Nephron (organoid): ENCODE data around the gene CAPNS2.
"Not testable (repeated sequence)": the region's sequence is repeated elsewhere in the genome, so short reads cannot be mapped to it uniquely, and the experiment has no call there.

Experiments
- H3K27ac Mint-ChIP-seq, 3 experiments: 2 replicates each; pipeline ENCODE4 v1.8.0; 2020; ENCODE audit warnings: mixed read lengths in 3 of 3, mild to moderate bottlenecking in 2 of 3, moderate library complexity in 1 of 3
- H3K27me3 Mint-ChIP-seq: 2 replicates; pipeline ENCODE4 v1.8.0; 2021; ENCODE audit warnings: low read depth, mild to moderate bottlenecking, moderate library complexity, mixed read lengths
- H3K36me3 Mint-ChIP-seq: 2 replicates; pipeline ENCODE4 v1.8.0; 2020; ENCODE audit warnings: low read depth, mixed read lengths
- H3K4me1 Mint-ChIP-seq: 2 replicates; pipeline ENCODE4 v1.8.0; 2020; ENCODE audit warnings: mixed read lengths
- H3K4me3 Mint-ChIP-seq, 3 experiments: 2 replicates each; pipeline ENCODE4 v1.8.0; 2020; ENCODE audit warnings: mild to moderate bottlenecking in 3 of 3, mixed read lengths in 3 of 3, moderate library complexity in 2 of 3
- H3K9me3 Mint-ChIP-seq: 2 replicates; pipeline ENCODE4 v1.8.0; 2020; ENCODE audit warnings: mixed read lengths
- CTCF ChIP-seq, 3 experiments: fragments of 200-600 bp; sonication (generic); IDR thresholded peaks; one replicate each; pipeline ENCODE4 v1.5.0; 2021; ENCODE audit warnings: antibody characterized with exemption in 3 of 3; ENCODE audit not compliant: unreplicated experiment in 3 of 3

CAPNS2 gene

DNA sequence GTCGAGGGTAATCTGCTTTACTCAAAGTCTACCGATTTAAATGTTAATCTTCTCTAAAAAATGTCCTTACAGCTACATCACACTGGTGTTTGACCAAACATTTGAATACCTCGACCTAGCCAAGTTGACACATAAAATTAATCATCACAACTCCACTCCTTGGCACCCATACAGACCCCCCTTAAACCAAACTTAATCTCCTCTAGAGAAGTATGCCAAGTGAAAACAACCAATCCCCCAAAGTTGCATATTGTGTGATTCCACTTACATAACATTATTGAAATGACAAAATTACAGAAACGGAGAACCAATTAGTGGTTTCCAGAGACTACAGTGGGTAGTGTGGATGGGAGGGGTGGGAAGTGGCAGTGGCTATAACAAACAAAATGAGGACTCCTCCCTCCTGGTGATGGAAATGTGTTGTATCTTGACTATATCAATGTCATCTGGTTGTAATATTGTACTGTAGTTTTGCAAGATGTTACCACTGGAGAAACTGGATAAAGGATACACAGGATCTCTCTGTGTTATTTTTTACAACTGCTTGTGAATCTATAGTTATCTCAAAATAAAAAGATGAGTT lies 39.4 kb downstream of the CAPNS2 start:
- Mint-ChIP-seq H3K4me3 (no peak overlapping the region), H3K4me1 (no peaks in the 10 kb centered on the region), H3K36me3 (no peaks in the 10 kb centered on the region), H3K27ac (no peak overlapping the region), H3K27me3 (peaks cover 4% of the 10 kb centered on the region), H3K9me3 (peaks cover 18% of the 10 kb centered on the region)
- no peak for TF ChIP-seq CTCF (IDR thresholded peaks at IDR 0.05; ENCODE audit: unreplicated experiment in 3 of 3)

- Mint-ChIP-seq H3K27me3 (peaks cover 14% of the 10 kb centered on the region), H3K9me3 (peaks cover 32% of the 10 kb centered on the region), H3K4me1 (no peaks in the 10 kb centered on the region), H3K36me3 (peaks cover 3% of the 10 kb centered on the region), H3K27ac (no peak overlapping the region), H3K4me3 (no peak overlapping the region)
- TF ChIP-seq CTCF (IDR thresholded peaks at IDR 0.05; ENCODE audit: unreplicated experiment in 3 of 3), result no peak
Measured at GRCh38 chr16:55613613-55614335, 47.3 kb downstream of the CAPNS2 start.

DNA sequence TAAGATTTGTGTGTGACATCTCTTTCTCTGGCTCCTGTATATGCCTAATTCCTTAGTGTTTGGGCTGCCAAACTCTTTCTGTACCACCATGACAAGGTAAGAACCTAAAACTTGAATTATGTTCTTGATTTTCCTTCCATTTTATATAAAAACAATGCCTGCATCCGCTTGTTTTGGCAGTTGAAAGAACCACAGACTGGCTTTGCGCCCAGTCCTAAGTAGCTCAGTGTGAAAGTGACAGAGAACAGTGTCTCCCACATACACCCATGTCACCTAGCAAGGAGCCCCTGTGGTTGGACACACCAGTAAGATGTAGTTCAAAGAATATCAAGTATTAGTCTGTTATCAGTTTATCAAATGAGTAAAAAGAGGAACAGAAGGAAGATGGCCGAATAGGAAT lies 48.6 kb downstream of the CAPNS2 start:
- no peaks in the 10 kb centered on the region for H3K4me1 Mint-ChIP-seq

GRCh38 chr16:55615670-55616069 lies 49.2 kb downstream of the CAPNS2 start:
- not testable (repeated sequence) for H3K27ac Mint-ChIP-seq, H3K4me3 Mint-ChIP-seq, H3K4me1 Mint-ChIP-seq, H3K36me3 Mint-ChIP-seq
- Mint-ChIP-seq H3K27me3 (peaks cover 16% of the 10 kb centered on the region), H3K9me3 (peaks cover 31% of the 10 kb centered on the region)

More for the DNA sequence above, 48.6 kb downstream of the CAPNS2 start:
- no peak overlapping the region for H3K27ac Mint-ChIP-seq
- no peak for TF ChIP-seq CTCF (IDR thresholded peaks at IDR 0.05; ENCODE audit: unreplicated experiment in 3 of 3)
- no peak overlapping the region for H3K4me3 Mint-ChIP-seq
- H3K9me3 Mint-ChIP-seq, result peaks cover 33% of the 10 kb centered on the region
- H3K36me3 Mint-ChIP-seq, result peaks cover 3% of the 10 kb centered on the region
- H3K27me3 Mint-ChIP-seq, result peaks cover 20% of the 10 kb centered on the region
